Suprapubic skin (tissue), 3 donors: ENCODE measurements around the gene KCNIP4.

Source experiments
- CTCF ChIP-seq, 2 donors: fragments of 200-600 bp in 1 of 2; fragments of 450-650 bp in 1 of 2; sonication (generic) in 1 of 2; IDR thresholded peaks; one replicate each; pipeline ENCODE4 v1.5.1; 2016 to 2019; ENCODE audit warnings: antibody characterized with exemption in 2 of 2, mild to moderate bottlenecking in 1 of 2, moderate library complexity in 1 of 2
- EP300 ChIP-seq: sonication (generic); formaldehyde crosslinking; IDR thresholded peaks from one replicate; pipeline ENCODE4 v1.6.1; 2017; ENCODE audit warnings: antibody characterized with exemption
- POLR2A ChIP-seq, 2 donors: fragments of 450-650 bp; IDR thresholded peaks; one replicate each; pipeline ENCODE4 v1.6.1; 2017; ENCODE audit warnings: antibody characterized with exemption in 2 of 2, mild to moderate bottlenecking in 2 of 2, moderate library complexity in 2 of 2

GRCh38 chr4:21884615-21885014 lies 64.0 kb downstream of the KCNIP4 start:
- TF ChIP-seq CTCF (IDR thresholded peaks at IDR 0.05) (no peak), POLR2A (IDR thresholded peaks at IDR 0.05) (no peak), EP300 (no peak)
